SHP77 (cell line): ENCODE results near the gene LPAR3.

ENCODE experiments used
- DNase-seq, 2 experiments: peaks; one replicate each; lab custom pipeline; 2025; lab: John Stamatoyannopoulos, UW

The LPAR3 gene

DNA sequence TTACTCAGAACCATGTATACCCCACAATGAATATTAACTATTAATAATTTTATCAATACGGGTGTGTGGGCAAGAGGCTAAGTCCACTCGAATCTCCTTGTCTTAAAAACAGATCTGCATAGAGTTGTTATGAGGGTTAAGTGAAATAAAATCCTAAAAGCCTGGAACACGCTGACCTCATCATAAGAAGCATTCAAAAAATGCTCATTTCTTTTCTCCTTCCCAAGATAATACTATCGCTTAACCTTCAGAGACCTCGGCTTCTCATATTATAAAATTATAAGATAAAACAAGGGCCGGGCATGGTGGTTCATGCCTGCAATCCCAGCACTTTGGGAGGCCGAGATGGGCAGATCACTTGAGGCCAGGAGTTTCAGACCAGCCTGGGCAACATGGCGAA, 35.1 kb downstream of the LPAR3 start:
- no peak for DNase-seq

DNA sequence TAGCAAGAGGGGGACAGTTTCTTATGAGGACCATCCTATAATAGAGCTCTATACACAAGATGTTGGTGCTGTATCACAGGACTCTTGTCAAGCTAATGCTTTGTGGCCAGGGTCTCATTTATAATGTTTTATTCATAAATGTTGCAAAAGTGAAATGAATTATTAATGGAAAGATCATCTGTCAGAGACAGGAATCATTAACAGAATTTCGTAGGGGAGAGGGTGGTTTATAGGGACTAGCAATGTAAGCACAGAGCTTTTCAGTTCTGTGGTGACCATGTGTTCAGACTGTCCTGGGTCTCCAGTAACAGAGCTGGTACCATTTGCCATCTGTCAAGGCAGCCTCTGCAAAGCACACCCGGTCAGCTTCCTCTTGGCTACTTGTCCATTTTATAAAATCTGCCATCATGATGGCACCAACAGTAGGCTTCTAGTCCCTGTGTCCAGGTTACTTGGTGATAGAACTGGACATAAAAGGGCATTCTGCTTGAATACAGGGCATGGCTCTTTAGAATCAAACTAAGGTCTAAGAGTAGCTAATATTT, 36.2 kb downstream of the LPAR3 start:
- no peak for DNase-seq

- DNase-seq: no peak
These were observed 37.0 kb downstream of the LPAR3 start for GRCh38 chr1:84855691-84856630.

DNA sequence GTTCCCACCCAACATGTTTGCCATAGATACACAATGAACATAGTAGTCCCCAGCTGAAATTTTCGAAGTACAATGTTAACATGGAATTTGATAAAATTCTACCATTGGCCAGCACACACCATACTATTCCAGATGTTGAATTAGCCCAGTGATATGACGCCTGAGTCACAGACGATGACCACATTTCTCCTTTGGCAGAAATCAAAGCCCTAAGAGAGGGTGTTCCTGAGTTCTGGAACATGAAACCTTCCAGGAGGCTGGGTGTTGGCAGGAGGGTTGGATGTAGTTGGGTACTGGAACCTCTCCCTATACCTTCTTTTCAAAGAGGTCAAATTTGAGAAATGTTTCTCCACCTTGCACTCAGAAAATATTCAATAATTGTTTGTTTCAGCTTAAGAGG, 37.8 kb downstream of the LPAR3 start:
- no peak for DNase-seq

DNA sequence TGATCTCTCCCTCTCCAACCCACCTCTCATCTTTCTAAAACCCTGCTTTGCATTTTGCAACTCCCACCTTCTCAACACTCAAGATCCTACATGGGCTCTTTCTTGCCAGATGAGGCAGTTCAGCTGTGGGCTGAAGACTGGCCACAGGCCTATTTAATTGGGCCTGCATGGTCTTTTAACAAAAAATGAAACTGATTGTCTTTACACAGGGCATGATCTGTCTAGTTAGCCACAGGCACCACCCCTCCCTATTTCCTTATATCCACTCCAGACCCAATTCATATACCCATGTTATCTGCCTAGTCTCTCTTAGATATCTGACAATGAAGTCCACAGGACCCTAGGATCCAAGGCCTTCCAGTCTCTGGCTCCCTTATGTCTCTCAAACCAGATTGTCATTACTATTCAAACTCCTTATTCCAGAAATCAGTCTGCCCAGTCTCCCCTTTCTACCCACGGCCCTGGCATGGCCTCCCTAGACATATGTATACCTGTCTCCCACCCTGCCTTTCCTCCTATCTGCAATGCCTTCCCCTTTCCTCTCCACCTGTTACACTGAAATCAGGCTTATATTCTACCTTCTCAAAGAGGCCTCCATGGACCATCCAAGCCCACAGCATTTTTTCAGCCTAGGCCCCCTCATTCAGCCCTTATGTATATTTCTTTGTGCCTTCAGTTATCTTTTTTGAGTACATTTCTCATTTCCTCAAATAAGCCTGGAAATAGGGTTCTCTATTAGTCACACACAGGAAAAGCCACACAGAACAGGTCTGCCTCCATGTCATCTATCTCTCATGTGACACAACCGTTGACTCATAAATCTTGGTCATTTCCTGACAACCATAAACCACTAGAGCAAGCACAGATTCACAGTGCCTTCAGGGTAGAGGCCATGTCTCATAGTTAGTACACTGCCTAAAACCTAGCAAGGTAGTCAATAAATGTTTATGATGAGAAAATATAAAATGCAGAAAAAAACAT, 39.0 kb downstream of the LPAR3 start:
- DNase-seq: no peak

DNA sequence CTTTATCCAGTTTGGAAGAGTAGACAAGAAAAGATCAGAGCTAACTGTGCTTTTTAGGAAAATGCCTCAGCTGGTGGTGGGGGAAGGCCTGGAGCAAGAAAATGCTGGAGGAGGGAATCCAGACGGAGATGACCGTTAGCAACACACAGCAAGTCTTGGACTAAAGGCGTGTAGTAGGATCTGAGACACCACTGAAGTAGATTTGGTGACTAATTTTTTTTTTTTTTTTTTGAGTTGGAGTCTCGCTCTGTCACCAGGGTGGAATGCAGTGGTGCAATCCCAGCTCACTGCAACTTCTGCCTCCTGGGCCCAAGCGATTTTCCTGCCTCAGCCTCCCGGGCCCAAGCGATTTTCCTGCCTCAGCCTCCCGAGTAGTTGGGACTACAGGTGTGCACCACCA, 41.2 kb downstream of the LPAR3 start:
- DNase-seq: no peak

- DNase-seq: no peak
These were observed 43.5 kb downstream of the LPAR3 start for GRCh38 chr1:84849357-84849975.

DNA sequence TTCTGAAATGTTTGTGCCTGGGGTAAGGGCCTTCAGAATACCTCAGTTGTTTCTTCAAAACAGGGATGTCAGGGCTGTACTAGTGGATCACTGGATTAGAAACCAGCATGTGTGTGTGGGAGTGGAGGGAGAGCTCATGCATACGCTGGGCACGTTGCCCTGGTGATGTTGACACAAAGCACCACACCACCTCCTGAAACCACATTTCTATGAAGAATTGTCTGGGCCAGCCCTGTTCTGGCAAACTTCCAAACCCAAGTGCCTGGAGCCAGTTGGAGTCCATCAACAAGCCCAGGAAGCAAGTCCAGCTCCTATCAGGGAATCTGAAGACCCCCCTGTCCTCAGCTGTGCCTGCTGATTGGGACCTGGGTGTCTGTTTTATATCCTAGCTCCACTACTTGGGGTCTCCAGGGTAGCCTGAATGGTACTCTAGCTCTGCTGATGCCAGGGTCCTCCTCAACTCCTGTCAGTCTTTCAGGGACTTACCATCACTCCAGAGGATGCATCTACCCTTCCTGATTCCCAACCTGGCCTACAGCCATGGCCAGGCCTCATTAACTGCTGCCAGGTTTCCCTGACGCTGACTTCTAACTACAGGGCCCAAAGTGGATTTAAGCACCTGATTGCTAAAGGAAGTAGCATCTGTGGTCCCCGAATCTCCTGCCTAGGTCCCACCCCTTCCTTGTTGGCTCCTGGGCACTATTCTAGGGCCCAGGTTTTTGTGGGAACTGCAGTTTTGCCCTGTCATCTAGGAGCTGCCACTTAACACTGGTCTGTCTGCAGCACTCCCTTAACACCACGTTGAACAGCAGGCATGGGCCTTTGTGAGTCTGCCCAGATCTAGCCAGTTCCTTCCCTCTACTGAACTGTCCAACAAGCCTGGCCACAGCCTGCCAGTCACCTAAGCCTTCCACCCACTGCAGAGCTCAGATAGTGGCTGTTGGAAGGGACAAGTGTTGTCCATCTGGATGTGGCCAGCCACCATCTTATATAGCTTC, 45.5 kb downstream of the LPAR3 start:
- peak; percentile 82 to 90 for DNase-seq

DNA sequence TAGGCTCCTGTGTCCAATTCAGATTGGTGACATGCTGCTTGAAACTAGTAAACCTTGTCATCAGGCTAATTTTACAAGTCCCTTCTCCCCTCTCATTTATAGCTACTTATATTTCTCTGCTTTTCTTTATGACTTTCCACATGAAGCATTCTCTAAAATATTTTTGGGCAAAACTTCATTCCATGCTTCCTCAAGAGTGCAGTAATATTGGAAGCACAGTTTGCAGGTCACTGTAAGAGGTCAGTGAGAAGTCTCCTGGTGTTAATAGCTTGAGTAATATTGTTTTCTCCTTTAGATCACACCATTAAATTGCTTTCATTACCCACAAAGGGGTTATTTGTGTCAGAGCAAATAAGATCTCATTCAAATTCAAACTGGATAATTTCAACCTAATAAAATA, 46.6 kb downstream of the LPAR3 start:
- DNase-seq: no peak

GRCh38 chr1:84845357-84845756, 47.6 kb downstream of the LPAR3 start:
- DNase-seq: no peak

- no peak for DNase-seq
These were observed 48.9 kb downstream of the LPAR3 start for GRCh38 chr1:84844094-84844493.

DNA sequence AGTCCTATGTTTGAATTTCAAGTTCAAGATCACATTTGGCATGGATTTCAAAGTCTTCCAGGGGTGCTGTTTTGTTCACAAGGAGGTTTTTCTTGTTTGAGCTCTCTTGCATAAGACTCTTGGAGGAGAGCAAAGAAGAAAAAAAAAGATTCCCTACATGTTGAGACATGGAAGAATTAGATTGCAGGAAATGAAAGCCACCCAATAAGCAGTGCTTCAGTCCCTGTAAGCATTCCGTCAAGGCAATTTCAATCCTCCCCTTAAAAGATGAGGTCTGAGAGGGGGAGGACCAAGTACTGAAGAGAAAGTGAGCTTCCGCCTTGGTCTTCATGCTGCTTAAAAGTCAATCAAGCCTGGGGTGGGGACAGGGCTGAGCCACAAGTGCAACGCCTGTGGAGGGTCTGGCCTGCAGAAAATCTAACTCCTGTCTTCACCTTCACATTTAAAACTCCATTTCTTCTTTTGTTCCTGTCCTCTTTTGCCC, 50.2 kb downstream of the LPAR3 start:
- DNase-seq: no peak

GRCh38 chr1:84841971-84842370, 51.0 kb downstream of the LPAR3 start:
- no peak for DNase-seq

GRCh38 chr1:84840346-84840745, 52.7 kb downstream of the LPAR3 start:
- DNase-seq: no peak

DNA sequence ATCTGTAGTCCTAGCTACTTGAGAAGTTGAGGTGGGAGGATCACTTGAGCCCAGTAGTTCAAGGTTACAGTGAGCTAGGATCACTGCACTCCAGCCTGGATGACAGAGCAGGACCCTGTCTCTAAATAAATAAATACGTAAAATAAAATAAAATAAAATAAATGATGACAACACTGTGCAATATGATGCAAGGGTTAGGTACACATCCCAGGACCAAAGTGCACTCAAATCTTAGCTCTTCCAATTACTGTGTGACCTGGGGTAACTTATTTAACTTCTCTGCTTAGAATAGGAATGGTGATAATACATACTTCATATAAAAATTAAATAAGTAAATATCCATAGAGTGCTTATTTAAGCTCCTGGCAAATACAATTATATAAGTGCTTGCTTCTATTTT, 53.5 kb downstream of the LPAR3 start:
- DNase-seq: no peak

DNA sequence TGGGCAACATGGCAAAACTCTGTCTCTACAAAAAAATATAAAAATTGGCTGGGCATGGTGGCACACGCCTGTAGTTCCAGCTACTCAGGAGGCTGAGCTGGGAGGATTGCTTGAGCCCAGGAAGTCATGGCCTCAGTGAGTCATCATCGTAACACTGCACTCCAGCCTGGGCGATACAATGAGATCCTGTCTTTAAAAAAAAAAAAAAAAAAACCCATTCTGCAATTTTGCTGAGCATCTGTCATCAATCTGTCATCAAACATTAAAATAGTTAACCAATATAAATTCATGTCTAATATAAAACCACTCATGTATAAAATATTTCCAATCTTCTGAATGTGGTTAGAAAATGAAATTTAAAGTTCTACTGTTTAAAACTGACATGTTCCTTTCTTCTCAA, 56.9 kb downstream of the LPAR3 start:
- DNase-seq: no peak

DNA sequence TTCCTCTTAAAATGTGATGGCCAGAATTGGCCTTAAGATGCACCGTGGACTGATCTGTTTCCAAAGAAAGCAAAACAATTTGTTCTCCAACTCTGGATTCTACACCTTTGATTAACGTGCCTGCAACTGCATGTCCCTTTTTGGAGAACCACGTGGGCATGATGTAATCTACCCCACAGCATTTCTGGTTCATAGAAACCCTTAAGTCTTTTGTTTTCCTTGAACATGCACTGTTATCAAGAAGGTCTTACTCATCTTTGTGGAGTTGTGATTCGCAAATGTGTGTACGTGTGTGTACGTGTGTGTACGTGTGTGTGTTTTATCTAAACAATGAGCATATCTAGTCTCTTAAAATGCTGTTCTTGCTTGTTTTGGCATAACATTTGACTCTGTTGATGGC, 57.8 kb downstream of the LPAR3 start:
- DNase-seq: no peak

DNA sequence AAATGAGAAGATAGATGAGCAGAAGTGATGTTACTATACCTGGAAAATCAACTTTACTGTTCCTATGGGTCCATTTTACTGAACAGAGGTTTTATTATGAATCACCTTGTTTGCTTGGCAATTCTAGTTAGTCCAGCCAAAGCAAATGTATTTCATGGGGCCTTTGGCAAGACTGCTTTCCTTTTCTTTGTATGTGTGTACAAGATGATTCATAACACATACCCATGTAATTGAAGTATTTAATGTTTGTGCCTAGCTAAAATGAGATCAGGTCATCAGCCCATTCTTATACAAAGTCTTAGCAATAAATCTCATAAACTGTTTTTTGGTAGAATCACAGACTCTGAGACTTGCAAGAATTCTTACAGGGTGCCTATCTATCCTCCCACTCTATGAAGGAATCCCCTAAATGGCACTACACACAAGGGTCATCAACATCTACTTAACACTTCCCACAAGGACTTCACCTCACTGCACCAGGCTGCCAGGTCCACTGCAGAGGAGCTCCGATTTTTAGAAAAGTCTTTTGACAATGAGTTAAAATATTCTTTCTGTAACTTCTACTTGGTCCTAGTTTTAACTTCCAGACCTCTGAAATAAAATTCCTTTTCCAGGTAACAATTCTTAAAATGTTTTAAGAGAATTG, 58.5 kb downstream of the LPAR3 start:
- no peak for DNase-seq

- no peak for DNase-seq
These were observed 59.8 kb downstream of the LPAR3 start for GRCh38 chr1:84833194-84833593.

DNA sequence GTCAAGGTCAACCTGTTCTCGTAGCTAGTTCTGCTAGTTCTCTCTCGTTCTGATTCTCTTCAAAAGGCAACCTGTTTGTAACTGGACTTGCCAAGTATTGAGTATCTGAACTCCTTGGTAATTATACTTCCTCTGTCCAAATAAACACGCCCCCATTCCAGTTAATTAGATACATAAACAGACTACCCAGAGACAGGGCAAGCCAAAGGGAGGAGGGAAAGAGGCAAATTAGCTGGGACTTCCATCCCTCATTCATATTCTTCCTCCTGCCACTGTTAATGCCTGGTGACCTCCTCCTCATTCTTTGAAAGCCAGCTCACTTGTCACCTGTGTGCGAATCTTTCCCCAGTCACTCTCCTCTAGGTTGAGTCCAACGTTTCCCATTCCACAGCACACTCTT, 62.9 kb downstream of the LPAR3 start:
- DNase-seq: no peak
